A673 (cell line): Measurements from ENCODE around the gene RCC2.

Experiments
- CTCF ChIP-seq: fragments of 300-800, 200-600 bp; sonication (generic); conservative IDR thresholded peaks from 2 replicates; pipeline ENCODE4 v1.5.1; 2017; ENCODE audit warnings: low read depth, mild to moderate bottlenecking, antibody characterized with exemption, low read length, moderate library complexity, mixed read lengths
- EZH2 ChIP-seq: fragments of 200-600 bp; sonication (generic); IDR thresholded peaks from 2 replicates; pipeline ENCODE4 v1.6.1; 2017; ENCODE audit warnings: borderline replicate concordance, low read depth, mild to moderate bottlenecking, mixed read lengths, antibody characterized with exemption, low read length; ENCODE audit not compliant: poor library complexity, severe bottlenecking

DNA sequence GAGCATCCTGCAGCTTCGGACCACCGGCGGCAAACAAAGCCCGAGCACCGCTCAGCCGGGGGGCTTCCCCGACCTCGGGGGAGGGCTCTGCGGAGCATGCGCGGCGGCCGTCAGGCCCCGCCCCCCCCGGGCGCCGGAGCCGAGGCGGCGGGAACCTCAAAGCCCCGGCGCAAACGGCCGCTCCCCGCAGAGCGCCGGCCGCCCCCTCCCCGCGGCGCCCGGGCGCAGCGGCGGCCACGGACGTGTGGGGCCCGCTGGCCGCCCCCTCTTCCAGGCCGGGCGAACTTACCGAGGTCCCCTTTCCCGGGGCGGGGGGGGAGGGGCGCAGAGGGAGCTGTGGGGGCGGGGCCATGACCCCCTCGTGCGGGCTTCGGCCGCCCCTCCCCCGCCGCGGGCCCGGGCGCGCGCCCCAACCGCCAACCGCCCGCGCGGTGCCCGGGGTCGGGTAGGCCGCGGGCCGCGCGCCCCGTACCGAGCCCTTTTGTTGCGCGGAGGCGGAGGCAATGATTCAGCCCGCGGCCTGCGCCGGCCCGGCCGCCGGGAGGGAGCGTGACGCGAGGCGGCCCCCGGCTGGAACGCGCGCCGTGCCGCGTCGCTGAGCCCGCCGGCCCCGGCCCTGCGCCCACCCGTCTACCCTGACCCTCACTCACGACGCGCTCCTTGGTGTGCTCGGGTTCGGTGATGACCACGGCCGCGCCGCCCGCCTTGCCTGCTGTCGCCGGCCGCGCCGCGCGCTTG lies 1.7 kb downstream of the RCC2 start:
- TF ChIP-seq CTCF (no peak), EZH2 (no peak)
